Skeletal muscle cell (primary cell): Measurements from ENCODE around the gene MUS81.
"Not testable (repeated sequence)": the region's sequence is repeated elsewhere in the genome, so short reads cannot be mapped to it uniquely, and the experiment has no call there.

Experiments
- DNase-seq: peaks from one replicate; pipeline ENCODE4 v3.0.0-alpha.2; 2010; ENCODE audit warnings: low read depth
- H3K4me3 ChIP-seq: 2 replicates; pipeline ENCODE4 v1.5.1; 2011; ENCODE audit warnings: low read depth, mild to moderate bottlenecking, control low read depth, low read length, moderate library complexity

MUS81 gene, protein sequence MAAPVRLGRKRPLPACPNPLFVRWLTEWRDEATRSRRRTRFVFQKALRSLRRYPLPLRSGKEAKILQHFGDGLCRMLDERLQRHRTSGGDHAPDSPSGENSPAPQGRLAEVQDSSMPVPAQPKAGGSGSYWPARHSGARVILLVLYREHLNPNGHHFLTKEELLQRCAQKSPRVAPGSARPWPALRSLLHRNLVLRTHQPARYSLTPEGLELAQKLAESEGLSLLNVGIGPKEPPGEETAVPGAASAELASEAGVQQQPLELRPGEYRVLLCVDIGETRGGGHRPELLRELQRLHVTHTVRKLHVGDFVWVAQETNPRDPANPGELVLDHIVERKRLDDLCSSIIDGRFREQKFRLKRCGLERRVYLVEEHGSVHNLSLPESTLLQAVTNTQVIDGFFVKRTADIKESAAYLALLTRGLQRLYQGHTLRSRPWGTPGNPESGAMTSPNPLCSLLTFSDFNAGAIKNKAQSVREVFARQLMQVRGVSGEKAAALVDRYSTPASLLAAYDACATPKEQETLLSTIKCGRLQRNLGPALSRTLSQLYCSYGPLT

DNA sequence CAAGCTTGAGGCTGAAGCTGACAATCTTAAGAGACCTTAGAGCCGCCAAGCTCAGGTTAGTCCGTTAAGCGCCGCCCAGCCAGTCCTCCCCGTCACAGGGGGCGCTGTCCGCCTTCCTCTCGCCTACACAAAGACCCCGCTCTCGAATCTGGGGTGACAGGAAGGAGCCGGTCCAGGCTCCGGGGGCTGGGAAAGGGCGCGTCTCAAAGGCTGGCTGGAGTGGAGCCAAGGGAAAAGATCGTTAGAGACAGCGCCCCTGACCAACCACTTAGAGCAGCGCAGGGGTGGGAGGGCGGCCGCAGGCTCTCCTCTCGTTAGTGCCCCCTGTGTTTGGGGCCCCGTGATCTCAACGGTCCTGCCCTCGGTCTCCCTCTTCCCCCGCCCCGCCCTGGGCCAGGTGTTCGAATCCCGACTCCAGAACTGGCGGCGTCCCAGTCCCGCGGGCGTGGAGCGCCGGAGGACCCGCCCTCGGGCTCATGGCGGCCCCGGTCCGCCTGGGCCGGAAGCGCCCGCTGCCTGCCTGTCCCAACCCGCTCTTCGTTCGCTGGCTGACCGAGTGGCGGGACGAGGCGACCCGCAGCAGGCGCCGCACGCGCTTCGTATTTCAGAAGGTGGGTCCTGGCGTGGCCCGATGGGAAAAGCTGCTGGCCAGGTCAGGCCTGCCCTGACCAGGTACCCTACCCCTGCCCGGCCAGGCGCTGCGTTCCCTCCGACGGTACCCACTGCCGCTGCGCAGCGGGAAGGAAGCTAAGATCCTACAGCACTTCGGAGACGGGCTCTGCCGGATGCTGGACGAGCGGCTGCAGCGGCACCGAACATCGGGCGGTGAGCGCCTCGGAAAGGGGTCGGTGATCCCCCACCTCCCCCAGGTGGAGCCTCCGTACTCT lies at the start of gene MUS81:
Gene MUS81, plus strand, starts transcription at position 156 of the 887 bp plus-strand sequence. Its CDS starts 321 bp downstream, at position 477.
- DNase-seq = peak; percentile 95
- peak within 1 kb of the TSS; percentile 97 for H3K4me3 ChIP-seq

DNA sequence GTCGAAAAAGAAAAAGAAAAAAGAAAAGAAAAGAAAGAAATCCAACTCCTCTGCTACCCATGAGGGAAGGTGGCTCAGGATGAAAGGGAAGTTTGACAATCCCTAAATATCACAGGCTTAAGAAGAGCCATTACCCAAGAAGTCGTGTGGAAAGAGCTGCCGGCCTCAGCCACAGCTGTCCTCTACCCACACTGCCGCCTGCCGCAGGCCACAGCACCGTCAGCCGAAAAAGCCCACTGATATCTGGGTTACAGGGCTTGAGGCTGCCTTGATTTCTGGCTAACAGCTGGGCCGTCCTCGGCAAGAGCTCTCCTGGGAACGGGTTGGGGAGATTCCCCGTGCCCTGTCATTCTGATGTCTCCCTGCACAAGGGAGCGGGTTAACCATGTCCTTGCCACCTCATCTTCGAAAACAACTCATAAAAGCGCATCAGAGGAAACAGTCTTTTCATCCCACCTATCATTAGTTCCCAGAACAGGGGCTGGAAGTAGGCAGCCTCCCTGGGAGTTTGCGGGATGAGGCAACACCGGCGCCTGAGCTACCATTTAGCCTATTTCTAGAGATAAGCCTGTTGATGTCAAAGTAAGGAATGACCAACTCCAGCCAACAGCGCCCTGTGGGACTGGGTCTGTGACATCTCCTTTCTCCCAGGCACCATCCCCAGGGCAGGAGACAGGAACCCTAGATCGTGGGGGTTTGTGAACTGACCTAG lies 48.3 kb upstream of the MUS81 start:
- no peak for DNase-seq

GRCh38 chr11:65814131-65814985 lies 45.9 kb upstream of the MUS81 start:
- no peak for DNase-seq
- H3K4me3 ChIP-seq = no peak overlapping the region

More for the DNA sequence above, 48.3 kb upstream of the MUS81 start:
- no peak overlapping the region for H3K4me3 ChIP-seq

GRCh38 chr11:65814986-65815565 lies 45.2 kb upstream of the MUS81 start:
- no peak for DNase-seq
- H3K4me3 ChIP-seq = no peak overlapping the region

- DNase-seq = no peak
- no peak overlapping the region for H3K4me3 ChIP-seq
These were observed 43.5 kb upstream of the MUS81 start for GRCh38 chr11:65816696-65817095.

DNA sequence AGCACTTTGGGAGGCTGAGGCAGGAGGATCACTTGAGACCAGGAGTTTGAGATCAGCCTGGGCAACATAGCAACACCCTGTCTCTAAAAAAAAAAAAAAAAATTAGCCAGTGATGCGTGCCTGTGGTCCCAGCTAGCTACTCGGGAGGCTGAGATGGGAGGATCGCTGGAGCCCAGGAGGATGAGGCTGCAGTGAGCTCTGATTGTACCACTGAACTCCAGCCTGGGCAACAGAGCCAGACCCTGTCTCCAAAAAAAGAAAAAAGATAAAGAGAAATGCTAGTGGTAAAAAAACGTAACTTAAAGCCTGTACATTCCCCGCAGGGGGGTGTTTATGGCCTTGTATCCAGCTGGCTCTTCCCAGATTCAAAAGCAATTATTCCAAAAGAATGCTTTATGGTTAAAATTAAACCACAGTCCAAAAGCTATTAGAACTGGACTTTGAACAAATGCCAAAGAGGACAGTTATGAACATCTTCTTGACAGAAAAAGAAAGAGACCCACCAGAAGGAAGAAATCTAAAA lies 42.9 kb upstream of the MUS81 start:
- H3K4me3 ChIP-seq = peak overlapping the region; percentile 56

GRCh38 chr11:65817835-65818680 lies 42.2 kb upstream of the MUS81 start:
- peak overlapping the region; percentile 56 for H3K4me3 ChIP-seq
- peak; percentile 22 for DNase-seq

More for the DNA sequence above, 42.9 kb upstream of the MUS81 start:
- no peak for DNase-seq

DNA sequence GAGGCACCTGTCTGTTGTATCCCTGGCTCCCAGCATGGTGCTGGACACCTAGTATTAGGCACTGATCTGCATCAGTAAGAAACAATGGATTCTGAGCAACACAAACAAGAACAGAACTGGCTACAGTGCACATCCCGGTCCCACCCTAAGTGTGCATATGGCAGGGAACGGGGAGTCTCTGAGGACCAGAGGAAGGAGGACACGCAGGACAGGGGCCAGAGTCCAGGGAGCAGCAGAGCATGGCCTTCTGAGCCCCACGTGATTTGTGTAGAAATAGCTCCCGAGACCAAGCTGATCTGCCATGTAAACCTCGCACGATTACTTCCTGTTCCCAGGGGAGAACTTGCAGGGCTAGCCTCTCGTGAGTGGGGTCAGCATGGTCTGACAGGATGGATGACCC lies 39.1 kb upstream of the MUS81 start:
- DNase-seq = no peak
- H3K4me3 ChIP-seq = no peak overlapping the region

DNA sequence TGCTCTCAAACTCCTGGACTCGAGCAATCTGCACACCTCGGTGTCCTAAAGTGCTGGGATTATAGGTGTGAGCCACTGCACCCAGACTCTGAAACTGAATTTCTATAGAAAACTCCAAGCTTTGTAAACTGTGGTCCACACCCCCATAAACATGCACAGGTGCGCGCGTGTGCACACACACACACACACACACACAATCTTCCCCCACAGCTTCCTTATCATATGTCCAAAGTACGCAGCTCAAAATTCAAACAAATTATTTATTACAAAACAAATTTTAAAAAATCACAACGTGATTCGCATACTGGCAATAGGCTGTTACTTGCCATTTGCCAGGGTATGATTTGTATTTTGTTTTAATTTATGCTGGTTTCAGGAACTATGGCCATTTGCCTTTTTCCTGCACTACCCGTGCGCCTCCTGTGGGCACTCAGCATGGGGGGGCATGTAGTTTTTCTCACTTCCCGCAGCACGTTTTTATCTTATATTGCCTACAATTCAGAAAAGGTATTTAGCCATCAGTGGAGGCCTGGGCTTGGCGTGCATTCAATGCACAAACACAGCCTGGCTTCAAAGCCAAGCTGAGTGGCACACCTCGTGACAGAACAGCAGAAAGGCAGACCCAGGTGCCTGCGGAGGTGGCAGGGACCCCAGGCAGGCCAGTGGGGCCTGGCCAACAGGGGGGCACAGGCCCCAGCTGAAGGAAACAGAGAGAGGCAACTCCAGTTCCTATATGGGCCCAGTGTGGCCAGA lies 37.3 kb upstream of the MUS81 start:
- no peak overlapping the region for H3K4me3 ChIP-seq
- DNase-seq = no peak

DNA sequence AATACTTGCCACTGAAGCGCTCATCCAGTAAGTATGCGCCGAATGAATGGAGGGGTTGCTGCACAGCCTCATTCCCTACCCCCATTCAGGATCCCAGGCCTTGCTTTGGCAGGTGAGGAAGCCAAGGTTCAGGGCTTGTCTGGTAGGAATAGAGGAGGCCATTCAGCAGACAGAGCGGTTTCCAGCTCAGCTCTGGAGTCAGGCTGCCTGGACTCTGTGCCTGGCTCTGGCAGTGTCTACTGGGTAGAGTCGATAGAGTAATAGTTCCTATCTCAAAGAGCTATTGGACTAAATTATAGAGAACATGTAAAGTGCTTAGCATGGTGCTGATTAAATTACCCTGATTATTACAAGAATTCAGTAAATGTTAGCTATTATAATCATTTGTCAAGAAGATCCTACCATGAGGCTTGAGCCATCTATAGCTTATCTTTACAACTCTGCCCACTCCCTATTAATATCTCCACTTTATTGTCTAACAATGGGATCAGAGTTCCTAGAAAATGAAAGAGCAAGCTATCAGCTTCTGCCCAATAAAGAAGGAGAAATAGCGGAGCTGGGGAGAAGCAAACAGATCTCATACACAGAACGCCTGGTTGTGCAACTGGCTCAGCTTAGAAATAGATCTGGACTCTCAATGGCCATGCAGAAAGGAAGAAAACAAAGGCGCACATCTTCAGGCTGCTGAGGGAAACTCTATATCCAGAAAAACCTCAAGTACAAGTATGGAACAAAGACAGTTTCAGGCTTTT lies 33.1 kb upstream of the MUS81 start:
- no peak for DNase-seq
- H3K4me3 ChIP-seq = no peak overlapping the region

DNA sequence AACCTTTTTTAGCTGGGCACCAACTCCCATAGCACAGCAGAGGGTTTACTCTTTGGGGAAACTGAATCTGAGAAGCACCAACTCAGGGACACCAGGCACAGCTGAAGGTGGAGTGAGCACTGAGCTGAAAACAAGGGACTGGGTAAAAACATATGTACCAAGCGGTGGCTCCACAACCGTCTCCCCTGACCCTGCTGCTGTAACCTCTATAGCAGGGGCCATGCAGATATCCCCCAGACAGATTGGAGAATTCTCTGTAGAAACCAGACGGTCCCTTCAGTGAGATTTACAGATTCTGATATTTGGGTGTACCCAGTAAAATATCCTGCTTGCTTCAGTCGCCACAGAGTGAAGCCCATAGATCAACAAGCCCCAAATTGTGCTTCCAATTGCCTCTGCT lies 30.8 kb upstream of the MUS81 start:
- DNase-seq = no peak
- H3K4me3 ChIP-seq = no peak overlapping the region

DNA sequence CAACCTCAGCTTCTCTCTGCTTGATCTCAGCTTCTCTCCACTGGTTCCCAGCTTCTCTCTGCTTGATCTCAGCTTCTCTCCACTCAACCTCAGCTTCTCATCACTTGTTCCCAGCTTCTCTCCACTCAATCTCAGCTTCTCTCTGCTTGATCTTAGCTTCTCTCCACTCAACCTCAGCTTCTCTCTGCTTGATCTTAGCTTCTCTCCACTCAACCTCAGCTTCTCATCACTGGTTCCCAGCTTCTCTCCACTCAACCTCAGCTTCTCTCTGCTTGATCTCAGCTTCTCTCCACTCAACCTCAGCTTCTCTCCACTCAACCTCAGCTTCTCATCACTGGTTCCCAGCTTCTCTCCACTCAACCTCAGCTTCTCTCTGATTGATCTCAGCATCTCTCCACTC lies 28.0 kb upstream of the MUS81 start:
- H3K4me3 ChIP-seq, DNase-seq: not testable (repeated sequence)

- peak; percentile 71 for DNase-seq
- peak within 1 kb of the TSS; percentile 68 for H3K4me3 ChIP-seq
These were observed 26.8 kb upstream of the MUS81 start, which contains the start of gene SNX32 for GRCh38 chr11:65833297-65834030. Gene SNX32, plus strand, starts transcription at chr11:65833963. Its CDS starts 103 bp downstream, at chr11:65834066.

DNA sequence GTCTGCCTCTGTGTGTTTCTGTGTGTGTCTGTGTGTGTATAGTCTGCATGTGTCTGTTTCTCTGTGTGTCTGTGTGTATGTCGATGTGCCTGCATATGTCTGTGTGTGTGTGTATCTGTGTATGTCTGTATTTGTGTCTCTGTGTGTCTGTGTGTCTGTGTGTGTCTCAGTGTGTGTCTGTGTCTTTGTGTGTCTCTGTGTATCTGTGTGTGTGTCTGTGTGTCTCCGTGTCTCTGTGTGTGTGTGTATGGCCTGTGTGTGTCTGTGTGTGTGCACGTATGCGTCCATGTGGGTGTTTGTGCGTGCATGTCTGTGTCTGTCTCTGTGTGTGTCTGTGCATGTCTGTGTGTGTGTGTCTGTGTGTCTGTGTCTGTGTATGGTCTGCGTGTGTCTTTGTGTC lies 26.0 kb upstream of the MUS81 start:
- no peak for DNase-seq
- peak overlapping the region; percentile 68 for H3K4me3 ChIP-seq

GRCh38 chr11:65842144-65842543 lies 18.1 kb upstream of the MUS81 start:
- no peak for DNase-seq
- H3K4me3 ChIP-seq = no peak overlapping the region
